ENCODE data around the gene INTS1.
A peak's percentile ranks its signal among the peaks of the same experiment; 100 is the strongest.

The INTS1 gene

GRCh38 chr7:1540776-1541271, 36.6 kb upstream of the INTS1 start:
- no peak for DNase-seq (ENCODE audit: low read depth)
- no peak for TF ChIP-seq CTCF (IDR thresholded peaks at IDR 0.05; ENCODE audit: insufficient read depth, low read depth, low read length, missing control alignments)
- no peak overlapping the region for H3K4me3 ChIP-seq (ENCODE audit: low read length)

- H3K4me3 ChIP-seq (ENCODE audit: low read length): no peak overlapping the region
- TF ChIP-seq CTCF (IDR thresholded peaks at IDR 0.05; ENCODE audit: insufficient read depth, low read depth, low read length, missing control alignments): no peak
- DNase-seq (ENCODE audit: low read depth): no peak
These were observed 35.9 kb upstream of the INTS1 start for GRCh38 chr7:1539882-1540775.

- no peak for TF ChIP-seq CTCF (IDR thresholded peaks at IDR 0.05; ENCODE audit: insufficient read depth, low read depth, low read length, missing control alignments)
- H3K4me3 ChIP-seq (ENCODE audit: low read length): no peak overlapping the region
These were observed 35.1 kb upstream of the INTS1 start for GRCh38 chr7:1539181-1539881.

GRCh38 chr7:1538544-1539180, 34.5 kb upstream of the INTS1 start:
- TF ChIP-seq CTCF (IDR thresholded peaks at IDR 0.05; ENCODE audit: insufficient read depth, low read depth, low read length, missing control alignments): no peak
- no peak for DNase-seq (ENCODE audit: low read depth)
- H3K4me3 ChIP-seq (ENCODE audit: low read length): no peak overlapping the region

More at GRCh38 chr7:1539181-1539881, 35.1 kb upstream of the INTS1 start:
- DNase-seq (ENCODE audit: low read depth): no peak

GRCh38 chr7:1537535-1538412, 33.6 kb upstream of the INTS1 start:
- no peak for DNase-seq (ENCODE audit: low read depth)
- peak overlapping the region; percentile 52 for H3K4me3 ChIP-seq (ENCODE audit: low read length)

More at GRCh38 chr7:1537535-1538412, 33.6 kb upstream of the INTS1 start:
- TF ChIP-seq CTCF (IDR thresholded peaks at IDR 0.05; ENCODE audit: insufficient read depth, low read depth, low read length, missing control alignments): no peak

Data from epithelial cell of esophagus (primary cell).